Panc1 (cell line): ENCODE data around the gene NDST1. TPM values are rescaled to one million over a fixed set of nuclear protein-coding genes. Genes with fewer than 3 reads are reported as not detected.

Experiments used
- ATAC-seq: fragments of 200-7000 bp; cut with Tn5 transposase; 2 replicates; pipeline ENCODE4 v1.9.1; 2020; ENCODE audit warnings: mild to moderate bottlenecking, moderate library complexity
- BruUV-seq: library from RNA; stranded (reverse); fragments of 400-500 nt; replicated peaks from 2 replicates; lab custom pipeline; 2021; lab: Mats Ljungman, UMichigan
- CTCF ChIA-PET: fragments of 300-600 bp; sonication (Branson Sonifier 250); formaldehyde crosslinking; loops from one replicate; lab custom pipeline; 2022; ENCODE audit warnings: antibody characterized with exemption; lab: Charles Lee
- POLR2A ChIA-PET: fragments of 300-600 bp; sonication (Branson Sonifier 250); formaldehyde crosslinking; loops from one replicate; lab custom pipeline; 2022; ENCODE audit warnings: antibody characterized with exemption; lab: Charles Lee
- DNase-seq: peaks from one replicate; pipeline ENCODE4 v3.0.0-alpha.2; 2010; ENCODE audit warnings: low read depth, low spot score
- H3K27ac ChIP-seq: 2 replicates; pipeline ENCODE4 v1.5.1; 2011; ENCODE audit warnings: mild to moderate bottlenecking, low read length, inconsistent platforms
- H3K27me3 ChIP-seq: fragments of 200-500 bp; sonication (Bioruptor generic); 2 replicates; pipeline ENCODE4 v1.6.0; 2014; ENCODE audit warnings: low read length, inconsistent platforms; ENCODE audit not compliant: control insufficient read depth, insufficient read depth
- H3K36me3 ChIP-seq: fragments of 200-500 bp; sonication (Bioruptor generic); 2 replicates; pipeline ENCODE4 v1.5.1; 2014; ENCODE audit warnings: inconsistent platforms, mild to moderate bottlenecking, low read length, moderate library complexity; ENCODE audit not compliant: control insufficient read depth, insufficient read depth
- H3K4me1 ChIP-seq: 2 replicates; pipeline ENCODE4 v1.5.1; 2011; ENCODE audit warnings: inconsistent platforms, mild to moderate bottlenecking, low read length, moderate library complexity; ENCODE audit not compliant: control insufficient read depth, insufficient read depth
- H3K4me3 ChIP-seq, 2 experiments: 2 replicates each; pipeline ENCODE4 v1.5.1; 2011 to 2012; ENCODE audit warnings: low read depth in 2 of 2, low read length in 2 of 2, mild to moderate bottlenecking in 2 of 2, inconsistent platforms in 1 of 2, moderate library complexity in 1 of 2
- H3K9me3 ChIP-seq: fragments of 200-500 bp; sonication (Bioruptor generic); 2 replicates; pipeline ENCODE4 v1.5.1; 2014; ENCODE audit warnings: low read depth, mild to moderate bottlenecking, inconsistent platforms, low read length, moderate library complexity; ENCODE audit not compliant: control insufficient read depth, insufficient read depth
- POLR2AphosphoS5 ChIP-seq: IDR thresholded peaks from 2 replicates; pipeline ENCODE4 v1.6.1; 2012; ENCODE audit warnings: mild to moderate bottlenecking, low read depth, low read length, moderate library complexity
- SIN3A ChIP-seq: IDR thresholded peaks from 2 replicates; pipeline ENCODE4 v1.6.1; 2012; ENCODE audit warnings: low read depth, mild to moderate bottlenecking, low read length, moderate library complexity, borderline replicate concordance; ENCODE audit not compliant: insufficient read depth
- TCF7L2 ChIP-seq: IDR thresholded peaks from 2 replicates; pipeline ENCODE4 v1.6.1; 2011; ENCODE audit warnings: mild to moderate bottlenecking, low read depth, low read length, inconsistent platforms
- in situ Hi-C: cut with HindIII; loops from 2 replicates; pipeline ENCODE4 v1.10.0; 2016; ENCODE audit warnings: low sequenced_read_pairs, low pct_unique_long_range_greater_than_20kb
- intact Hi-C: fragments of 100-400 bp; cut with micrococcal nuclease; formaldehyde crosslinking; loops from one replicate; pipeline ENCODE4 v1.10.0; 2022; ENCODE audit not compliant: unreplicated experiment
- total RNA-seq: library from RNA; stranded (reverse); gene quantifications from one replicate; pipeline ENCODE4 v1.2.1, GENCODE V29; 2021; ENCODE audit not compliant: unreplicated experiment
- TF ChIP-seq, protein P1 (sequence below), 2 experiments: IDR thresholded peaks; 2 replicates each; pipeline ENCODE4 v1.6.1; 2011 to 2012; ENCODE audit warnings: low read depth in 2 of 2, control low read depth in 1 of 2, low read length in 1 of 2, mild to moderate bottlenecking in 1 of 2, moderate library complexity in 1 of 2; ENCODE audit not compliant: insufficient read depth in 1 of 2
- TF ChIP-seq, protein P2 (sequence below): fragments of 450-650 bp; IDR thresholded peaks from 2 replicates; pipeline ENCODE4 v1.5.1; 2017; ENCODE audit warnings: mild to moderate bottlenecking

Gene NDST1
- total RNA-seq, 1 experiment from 2014 or later: 142 TPM

DNA sequence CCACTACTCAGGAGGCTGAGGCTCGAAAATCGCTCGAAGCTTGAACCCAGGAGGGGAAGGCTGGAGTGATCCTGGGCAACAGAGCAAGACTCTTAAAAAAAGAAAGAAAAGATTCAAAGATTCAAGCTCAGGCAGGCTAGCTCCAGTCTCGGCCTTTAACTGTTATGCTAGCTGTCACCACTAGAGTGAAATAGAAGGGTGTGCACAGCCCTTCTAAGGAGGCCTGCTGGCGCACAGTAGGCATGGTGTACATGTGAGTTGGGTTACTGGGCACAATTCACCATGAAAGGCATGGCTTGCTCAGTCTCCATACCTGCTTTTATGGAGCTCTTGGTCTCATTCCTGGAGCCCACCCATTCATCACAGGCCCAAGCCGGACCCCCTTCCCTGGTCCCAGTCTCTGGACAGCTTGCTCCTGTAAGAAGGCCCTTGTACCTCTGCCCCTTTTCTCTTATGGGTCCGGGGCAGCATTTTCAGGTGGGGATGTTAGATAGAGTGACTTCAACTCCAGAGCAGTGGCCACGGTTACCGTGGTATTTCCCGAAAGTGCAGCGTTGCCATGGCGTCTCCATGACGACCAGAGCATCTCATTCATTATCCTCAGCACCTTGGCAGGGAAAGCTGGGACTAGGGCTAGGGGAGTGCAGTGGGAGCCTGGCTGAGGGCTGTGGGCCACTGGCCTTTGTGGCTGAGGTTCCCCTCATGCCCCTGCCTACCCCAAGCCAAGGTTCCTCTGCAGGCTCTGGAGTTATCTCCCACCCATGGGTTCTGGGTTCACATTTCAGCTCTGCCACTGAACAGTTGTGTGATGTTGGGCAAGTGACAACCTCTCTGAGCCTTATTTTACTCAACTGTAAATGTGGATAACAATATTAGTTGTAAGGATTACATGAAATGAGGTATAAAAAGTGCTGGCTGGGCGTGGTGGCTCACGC is 5.7 kb downstream of the NDST1 start:
- Histone ChIP-seq H3K9me3 (no peaks in the 10 kb centered on the region), H3K4me3 (no peak overlapping the region), H3K27ac (peak overlapping the region; percentile 53), H3K4me1 (peaks cover 85% of the 10 kb centered on the region), H3K36me3 (no peaks in the 10 kb centered on the region), H3K27me3 (no peaks in the 10 kb centered on the region)
- intact Hi-C loops: no loop called here
- ChIA-PET CTCF (interaction anchor here (0.7 to 1.2 kb wide), 4 partner anchors 9 to 49 kb away, joined by 3 to 14 read pairs (median 5); no protein-coding TSS in a partner anchor), POLR2A (interaction anchor here (0.6 kb wide), 1 partner anchor 11 kb away, joined by 7 read pairs; no protein-coding TSS in a partner anchor)
- in situ Hi-C loops: no loop called here
- TF ChIP-seq, protein P1, sequence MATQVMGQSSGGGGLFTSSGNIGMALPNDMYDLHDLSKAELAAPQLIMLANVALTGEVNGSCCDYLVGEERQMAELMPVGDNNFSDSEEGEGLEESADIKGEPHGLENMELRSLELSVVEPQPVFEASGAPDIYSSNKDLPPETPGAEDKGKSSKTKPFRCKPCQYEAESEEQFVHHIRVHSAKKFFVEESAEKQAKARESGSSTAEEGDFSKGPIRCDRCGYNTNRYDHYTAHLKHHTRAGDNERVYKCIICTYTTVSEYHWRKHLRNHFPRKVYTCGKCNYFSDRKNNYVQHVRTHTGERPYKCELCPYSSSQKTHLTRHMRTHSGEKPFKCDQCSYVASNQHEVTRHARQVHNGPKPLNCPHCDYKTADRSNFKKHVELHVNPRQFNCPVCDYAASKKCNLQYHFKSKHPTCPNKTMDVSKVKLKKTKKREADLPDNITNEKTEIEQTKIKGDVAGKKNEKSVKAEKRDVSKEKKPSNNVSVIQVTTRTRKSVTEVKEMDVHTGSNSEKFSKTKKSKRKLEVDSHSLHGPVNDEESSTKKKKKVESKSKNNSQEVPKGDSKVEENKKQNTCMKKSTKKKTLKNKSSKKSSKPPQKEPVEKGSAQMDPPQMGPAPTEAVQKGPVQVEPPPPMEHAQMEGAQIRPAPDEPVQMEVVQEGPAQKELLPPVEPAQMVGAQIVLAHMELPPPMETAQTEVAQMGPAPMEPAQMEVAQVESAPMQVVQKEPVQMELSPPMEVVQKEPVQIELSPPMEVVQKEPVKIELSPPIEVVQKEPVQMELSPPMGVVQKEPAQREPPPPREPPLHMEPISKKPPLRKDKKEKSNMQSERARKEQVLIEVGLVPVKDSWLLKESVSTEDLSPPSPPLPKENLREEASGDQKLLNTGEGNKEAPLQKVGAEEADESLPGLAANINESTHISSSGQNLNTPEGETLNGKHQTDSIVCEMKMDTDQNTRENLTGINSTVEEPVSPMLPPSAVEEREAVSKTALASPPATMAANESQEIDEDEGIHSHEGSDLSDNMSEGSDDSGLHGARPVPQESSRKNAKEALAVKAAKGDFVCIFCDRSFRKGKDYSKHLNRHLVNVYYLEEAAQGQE (IDR thresholded peaks at IDR 0.05; ENCODE audit: insufficient read depth in 1 of 2, low read depth in 2 of 2, low read length in 1 of 2): no peak
- no peak for TF ChIP-seq SIN3A
- no TSS peak for BruUV-seq
- no peak for DNase-seq
- ATAC-seq: no peak

DNA sequence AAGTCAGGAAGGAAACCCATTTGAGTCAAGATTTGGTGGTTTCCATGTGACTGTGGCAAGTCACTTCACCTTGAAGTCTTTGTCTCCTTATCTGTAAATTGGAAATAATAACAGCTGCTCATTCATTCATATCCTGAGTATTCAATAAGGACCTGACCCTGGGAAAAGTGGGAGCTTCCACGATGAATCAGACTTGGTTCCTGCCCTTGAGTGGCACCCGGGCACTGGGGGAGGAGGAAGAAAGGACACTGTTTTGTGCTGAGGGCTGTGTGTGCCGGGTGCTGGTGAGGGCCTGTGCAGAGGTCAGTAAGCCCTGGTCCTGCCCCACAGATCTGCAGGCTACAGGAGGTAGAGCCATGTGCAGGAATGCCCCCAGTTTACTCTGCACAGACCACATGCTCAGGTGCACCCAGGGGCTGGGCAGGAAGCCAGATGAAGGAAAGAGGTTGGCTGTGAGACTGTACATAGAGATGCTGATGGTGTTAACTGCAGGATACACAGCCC is 6.8 kb downstream of the NDST1 start:
- ATAC-seq: peak; percentile 62
- ChIA-PET CTCF (interaction anchor here (0.6 to 0.8 kb wide), 2 partner anchors 23 to 76 kb away, joined by 6 to 8 read pairs; no protein-coding TSS in a partner anchor), POLR2A (no interaction called here)
- no peak for TF ChIP-seq TCF7L2
- no peak for TF ChIP-seq POLR2AphosphoS5
- TF ChIP-seq, protein P1 (IDR thresholded peaks at IDR 0.05; ENCODE audit: insufficient read depth in 1 of 2, low read depth in 2 of 2, low read length in 1 of 2): no peak
- no peak for TF ChIP-seq SIN3A
- TF ChIP-seq, protein P2, sequence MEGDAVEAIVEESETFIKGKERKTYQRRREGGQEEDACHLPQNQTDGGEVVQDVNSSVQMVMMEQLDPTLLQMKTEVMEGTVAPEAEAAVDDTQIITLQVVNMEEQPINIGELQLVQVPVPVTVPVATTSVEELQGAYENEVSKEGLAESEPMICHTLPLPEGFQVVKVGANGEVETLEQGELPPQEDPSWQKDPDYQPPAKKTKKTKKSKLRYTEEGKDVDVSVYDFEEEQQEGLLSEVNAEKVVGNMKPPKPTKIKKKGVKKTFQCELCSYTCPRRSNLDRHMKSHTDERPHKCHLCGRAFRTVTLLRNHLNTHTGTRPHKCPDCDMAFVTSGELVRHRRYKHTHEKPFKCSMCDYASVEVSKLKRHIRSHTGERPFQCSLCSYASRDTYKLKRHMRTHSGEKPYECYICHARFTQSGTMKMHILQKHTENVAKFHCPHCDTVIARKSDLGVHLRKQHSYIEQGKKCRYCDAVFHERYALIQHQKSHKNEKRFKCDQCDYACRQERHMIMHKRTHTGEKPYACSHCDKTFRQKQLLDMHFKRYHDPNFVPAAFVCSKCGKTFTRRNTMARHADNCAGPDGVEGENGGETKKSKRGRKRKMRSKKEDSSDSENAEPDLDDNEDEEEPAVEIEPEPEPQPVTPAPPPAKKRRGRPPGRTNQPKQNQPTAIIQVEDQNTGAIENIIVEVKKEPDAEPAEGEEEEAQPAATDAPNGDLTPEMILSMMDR: no peak
- H3K27ac ChIP-seq: peak overlapping the region; percentile 74
- no peaks in the 10 kb centered on the region for H3K36me3 ChIP-seq
- H3K4me1 ChIP-seq: peaks cover 83% of the 10 kb centered on the region
- no peak for DNase-seq
- in situ Hi-C loops: no loop called here
- no peaks in the 10 kb centered on the region for H3K9me3 ChIP-seq
- no TSS peak for BruUV-seq
- no peaks in the 10 kb centered on the region for H3K27me3 ChIP-seq
- no peak overlapping the region for H3K4me3 ChIP-seq
- intact Hi-C loops: no loop called here
